Activated naive CD4-positive, alpha-beta T cell treated with anti-CD3 and anti-CD28 coated beads, Interleukin-2, amount 50 U/mL, for 24 hours (primary cell): ENCODE measurements around the gene CHM.
"Not testable (repeated sequence)": the region's sequence is repeated elsewhere in the genome, so short reads cannot be mapped to it uniquely, and the experiment has no call there.

ENCODE experiments used
- H3K27ac Mint-ChIP-seq: one replicate; pipeline ENCODE4 v1.8.0; 2021; ENCODE audit warnings: mild to moderate bottlenecking, mixed read lengths
- H3K27me3 Mint-ChIP-seq: one replicate; pipeline ENCODE4 v1.8.0; 2021; ENCODE audit warnings: mixed read lengths
- H3K36me3 Mint-ChIP-seq: one replicate; pipeline ENCODE4 v1.8.0; 2021; ENCODE audit warnings: mixed read lengths
- H3K4me1 Mint-ChIP-seq: one replicate; pipeline ENCODE4 v1.8.0; 2021; ENCODE audit warnings: mixed read lengths
- H3K4me3 Mint-ChIP-seq: one replicate; pipeline ENCODE4 v1.8.0; 2021; ENCODE audit warnings: mild to moderate bottlenecking, mixed read lengths
- H3K9me3 Mint-ChIP-seq: one replicate; pipeline ENCODE4 v1.8.0; 2021; ENCODE audit warnings: mixed read lengths

The CHM gene

GRCh38 chrX:85964744-85965143, 82.6 kb downstream of the CHM start:
- Mint-ChIP-seq H3K9me3 (no peaks in the 10 kb centered on the region), H3K27ac (no peak overlapping the region), H3K4me1 (no peaks in the 10 kb centered on the region), H3K4me3 (no peak overlapping the region), H3K27me3 (no peaks in the 10 kb centered on the region), H3K36me3 (peaks cover 13% of the 10 kb centered on the region)

- no peak overlapping the region for H3K4me3 Mint-ChIP-seq
- H3K36me3 Mint-ChIP-seq = peaks cover 12% of the 10 kb centered on the region
- H3K9me3 Mint-ChIP-seq = no peaks in the 10 kb centered on the region
- H3K27me3 Mint-ChIP-seq = no peaks in the 10 kb centered on the region
- no peak overlapping the region for H3K27ac Mint-ChIP-seq
- H3K4me1 Mint-ChIP-seq = no peaks in the 10 kb centered on the region
These were observed 83.6 kb downstream of the CHM start for GRCh38 chrX:85963736-85964135.

- Mint-ChIP-seq H3K4me3 (no peak overlapping the region), H3K27ac (no peak overlapping the region), H3K36me3 (peaks cover 22% of the 10 kb centered on the region), H3K4me1 (peaks cover 4% of the 10 kb centered on the region), H3K27me3 (no peaks in the 10 kb centered on the region), H3K9me3 (peaks cover 5% of the 10 kb centered on the region)
These were observed 91.8 kb downstream of the CHM start for GRCh38 chrX:85955510-85955909.

GRCh38 chrX:85944751-85945150, 102.6 kb downstream of the CHM start:
- H3K36me3 Mint-ChIP-seq = peaks cover 28% of the 10 kb centered on the region
- H3K4me1 Mint-ChIP-seq, H3K9me3 Mint-ChIP-seq, H3K27ac Mint-ChIP-seq, H3K27me3 Mint-ChIP-seq, H3K4me3 Mint-ChIP-seq: not testable (repeated sequence)

GRCh38 chrX:85941275-85941674, 106.1 kb downstream of the CHM start:
- H3K4me1 Mint-ChIP-seq = peaks cover 4% of the 10 kb centered on the region
- no peaks in the 10 kb centered on the region for H3K27me3 Mint-ChIP-seq
- H3K4me3 Mint-ChIP-seq = no peak overlapping the region
- no peaks in the 10 kb centered on the region for H3K9me3 Mint-ChIP-seq
- no peak overlapping the region for H3K27ac Mint-ChIP-seq
- peaks cover 19% of the 10 kb centered on the region for H3K36me3 Mint-ChIP-seq

GRCh38 chrX:85939942-85940341, 107.4 kb downstream of the CHM start:
- H3K4me3 Mint-ChIP-seq, H3K9me3 Mint-ChIP-seq, H3K36me3 Mint-ChIP-seq: not testable (repeated sequence)

GRCh38 chrX:85934399-85934798, 113.0 kb downstream of the CHM start:
- not testable (repeated sequence) for H3K9me3 Mint-ChIP-seq, H3K4me3 Mint-ChIP-seq, H3K4me1 Mint-ChIP-seq, H3K27me3 Mint-ChIP-seq, H3K27ac Mint-ChIP-seq, H3K36me3 Mint-ChIP-seq

More at GRCh38 chrX:85939942-85940341, 107.4 kb downstream of the CHM start:
- not testable (repeated sequence) for H3K27me3 Mint-ChIP-seq, H3K4me1 Mint-ChIP-seq, H3K27ac Mint-ChIP-seq

- no peaks in the 10 kb centered on the region for H3K27me3 Mint-ChIP-seq
- H3K4me3 Mint-ChIP-seq = no peak overlapping the region
- peaks cover 10% of the 10 kb centered on the region for H3K36me3 Mint-ChIP-seq
- peaks cover 19% of the 10 kb centered on the region for H3K4me1 Mint-ChIP-seq
- H3K9me3 Mint-ChIP-seq = no peaks in the 10 kb centered on the region
- H3K27ac Mint-ChIP-seq = no peak overlapping the region
These were observed 117.3 kb downstream of the CHM start for GRCh38 chrX:85930099-85930498.

GRCh38 chrX:85928606-85929005, 118.8 kb downstream of the CHM start:
- Mint-ChIP-seq H3K27me3 (no peaks in the 10 kb centered on the region), H3K36me3 (peaks cover 10% of the 10 kb centered on the region), H3K9me3 (no peaks in the 10 kb centered on the region), H3K27ac (no peak overlapping the region), H3K4me1 (peaks cover 32% of the 10 kb centered on the region), H3K4me3 (no peak overlapping the region)

GRCh38 chrX:85927740-85928139, 119.6 kb downstream of the CHM start:
- Mint-ChIP-seq H3K4me1 (peaks cover 38% of the 10 kb centered on the region), H3K36me3 (peaks cover 11% of the 10 kb centered on the region), H3K27ac (no peak overlapping the region), H3K9me3 (no peaks in the 10 kb centered on the region), H3K27me3 (no peaks in the 10 kb centered on the region), H3K4me3 (no peak overlapping the region)

GRCh38 chrX:85922821-85923220, 124.5 kb downstream of the CHM start:
- no peaks in the 10 kb centered on the region for H3K27me3 Mint-ChIP-seq
- peaks cover 36% of the 10 kb centered on the region for H3K4me1 Mint-ChIP-seq
- no peak overlapping the region for H3K27ac Mint-ChIP-seq
- no peak overlapping the region for H3K4me3 Mint-ChIP-seq
- H3K36me3 Mint-ChIP-seq = peaks cover 15% of the 10 kb centered on the region
- H3K9me3 Mint-ChIP-seq = no peaks in the 10 kb centered on the region

GRCh38 chrX:85916656-85917280, 130.6 kb downstream of the CHM start:
- H3K36me3 Mint-ChIP-seq, H3K27me3 Mint-ChIP-seq, H3K27ac Mint-ChIP-seq, H3K9me3 Mint-ChIP-seq, H3K4me3 Mint-ChIP-seq: not testable (repeated sequence)
- H3K4me1 Mint-ChIP-seq = peaks cover 16% of the 10 kb centered on the region

- Mint-ChIP-seq H3K27ac (no peak overlapping the region), H3K27me3 (no peaks in the 10 kb centered on the region), H3K9me3 (no peaks in the 10 kb centered on the region), H3K36me3 (peaks cover 7% of the 10 kb centered on the region), H3K4me3 (no peak overlapping the region), H3K4me1 (peaks cover 16% of the 10 kb centered on the region)
These were observed 132.9 kb downstream of the CHM start for GRCh38 chrX:85914431-85914830.

GRCh38 chrX:85907316-85907715, 140.0 kb downstream of the CHM start:
- Mint-ChIP-seq H3K27me3 (no peaks in the 10 kb centered on the region), H3K4me3 (no peak overlapping the region), H3K27ac (no peak overlapping the region), H3K4me1 (no peaks in the 10 kb centered on the region), H3K9me3 (no peaks in the 10 kb centered on the region), H3K36me3 (peaks cover 1% of the 10 kb centered on the region)

GRCh38 chrX:85906399-85906798, 141.0 kb downstream of the CHM start:
- no peaks in the 10 kb centered on the region for H3K9me3 Mint-ChIP-seq
- no peaks in the 10 kb centered on the region for H3K27me3 Mint-ChIP-seq
- no peaks in the 10 kb centered on the region for H3K4me1 Mint-ChIP-seq
- H3K4me3 Mint-ChIP-seq = no peak overlapping the region
- peaks cover 1% of the 10 kb centered on the region for H3K36me3 Mint-ChIP-seq
- H3K27ac Mint-ChIP-seq = no peak overlapping the region

GRCh38 chrX:85905851-85906250, 141.5 kb downstream of the CHM start:
- no peak overlapping the region for H3K27ac Mint-ChIP-seq
- peaks cover 1% of the 10 kb centered on the region for H3K36me3 Mint-ChIP-seq
- no peaks in the 10 kb centered on the region for H3K9me3 Mint-ChIP-seq
- no peak overlapping the region for H3K4me3 Mint-ChIP-seq
- no peaks in the 10 kb centered on the region for H3K27me3 Mint-ChIP-seq
- H3K4me1 Mint-ChIP-seq = no peaks in the 10 kb centered on the region
